Measurements from ENCODE around the gene PWP2. TPM values are rescaled to one million over a fixed set of nuclear protein-coding genes. Genes with fewer than 3 reads are reported as not detected.

The PWP2 gene
- total and polyA plus RNA-seq, 9 donors, result 1.1 to 13.3 (median 5.5) TPM; not detected in 1

GRCh38 chr21:44066116-44066515 is 41.1 kb upstream of the PWP2 start:
- WGBS (ENCODE audit: insufficient coverage), result 90% methylated on average over 6 of the region's 10 CpGs
- Histone ChIP-seq H3K27ac (ENCODE audit: low read length) (no peak overlapping the region), H3K4me3 (ENCODE audit: low read length) (no peak overlapping the region), H3K36me3 (ENCODE audit: control insufficient read depth, insufficient read depth, low read length) (peaks cover 47% of the 10 kb centered on the region), H3K9me3 (replicated peaks; ENCODE audit: control insufficient read depth, low read depth, low read length) (no peaks in the 10 kb centered on the region), H3K4me1 (ENCODE audit: control insufficient read depth, insufficient read depth, low read length) (no peaks in the 10 kb centered on the region), H3K27me3 (ENCODE audit: control insufficient read depth, insufficient read depth, low read length) (no peaks in the 10 kb centered on the region)
- DNase-seq, result no peak

DNA sequence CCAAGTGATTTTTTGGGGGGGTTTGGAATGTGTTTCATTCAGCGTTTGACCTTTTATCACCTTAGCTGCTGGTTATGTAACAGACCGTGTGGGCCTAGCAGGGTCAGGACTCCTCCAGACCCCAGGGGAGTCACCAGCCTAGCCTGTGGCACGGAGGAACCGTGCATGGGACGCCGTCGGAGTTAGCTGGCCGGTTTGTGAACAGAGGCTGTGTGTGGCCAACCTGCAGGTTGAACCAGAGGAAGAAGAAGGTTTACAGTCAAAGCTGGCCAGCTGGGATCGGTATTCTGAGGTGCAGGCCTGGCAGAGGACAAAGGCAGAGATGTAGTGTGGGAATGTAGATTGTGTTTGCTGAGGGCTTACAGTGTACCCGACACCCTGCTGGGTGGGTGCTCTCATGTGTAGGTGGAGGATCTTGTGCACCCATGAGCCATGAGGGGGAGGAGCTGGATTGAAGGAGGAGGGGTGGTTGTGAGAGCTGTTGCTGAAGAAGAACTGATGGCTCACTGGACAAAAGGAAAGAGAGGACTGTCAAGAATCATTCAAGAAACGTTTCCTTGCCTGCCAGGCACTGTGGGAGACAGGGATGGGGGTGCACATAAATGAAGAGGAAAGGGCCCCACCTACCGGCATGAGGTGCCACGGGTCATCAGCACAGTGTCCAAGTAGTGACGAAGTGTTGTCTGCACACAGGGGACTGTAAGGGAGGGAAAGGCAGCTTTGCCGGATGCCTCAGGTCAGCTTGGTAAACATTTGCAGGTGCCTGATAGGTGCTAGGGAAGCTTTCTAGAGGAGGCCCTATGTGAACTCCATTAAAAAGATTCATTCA is 40.0 kb upstream of the PWP2 start:
- H3K4me1 ChIP-seq (ENCODE audit: control insufficient read depth, insufficient read depth, low read length), result no peaks in the 10 kb centered on the region
- 80% methylated on average over 15 of the region's 15 CpGs for WGBS (ENCODE audit: insufficient coverage)
- no peak for DNase-seq
- H3K27ac ChIP-seq (ENCODE audit: low read length), result no peak overlapping the region
- H3K4me3 ChIP-seq (ENCODE audit: low read length), result no peak overlapping the region
- no peaks in the 10 kb centered on the region for H3K9me3 ChIP-seq (replicated peaks; ENCODE audit: control insufficient read depth, low read depth, low read length)
- peaks cover 55% of the 10 kb centered on the region for H3K36me3 ChIP-seq (ENCODE audit: control insufficient read depth, insufficient read depth, low read length)
- no peaks in the 10 kb centered on the region for H3K27me3 ChIP-seq (ENCODE audit: control insufficient read depth, insufficient read depth, low read length)

DNA sequence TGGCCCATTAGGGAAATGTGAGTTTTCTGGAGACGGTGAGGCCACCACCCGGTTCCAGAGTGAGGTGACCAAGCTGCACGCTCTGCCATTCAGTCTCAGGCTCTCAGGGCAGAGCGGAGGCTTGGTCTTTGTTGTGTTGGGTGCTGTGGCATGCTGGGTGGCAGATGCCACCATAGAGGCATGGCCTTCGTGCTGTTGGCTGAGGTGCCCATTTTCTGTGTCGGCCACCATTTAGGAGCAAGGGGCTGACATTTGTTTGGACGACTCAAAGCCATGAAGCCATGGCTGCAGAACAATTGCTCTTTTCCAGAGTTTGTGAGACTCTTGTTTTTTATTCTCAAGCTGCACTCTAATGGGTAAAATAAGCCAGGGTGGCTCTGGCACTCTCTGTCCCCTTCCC is 36.8 kb upstream of the PWP2 start:
- no peak for DNase-seq
- peaks cover 49% of the 10 kb centered on the region for H3K36me3 ChIP-seq (ENCODE audit: control insufficient read depth, insufficient read depth, low read length)
- no peak overlapping the region for H3K4me3 ChIP-seq (ENCODE audit: low read length)
- no peaks in the 10 kb centered on the region for H3K4me1 ChIP-seq (ENCODE audit: control insufficient read depth, insufficient read depth, low read length)
- no peak overlapping the region for H3K27ac ChIP-seq (ENCODE audit: low read length)
- H3K9me3 ChIP-seq (replicated peaks; ENCODE audit: control insufficient read depth, low read depth, low read length), result no peaks in the 10 kb centered on the region
- H3K27me3 ChIP-seq (ENCODE audit: control insufficient read depth, insufficient read depth, low read length), result no peaks in the 10 kb centered on the region
- WGBS (ENCODE audit: insufficient coverage), result 94% methylated on average over 7 of the region's 7 CpGs

DNA sequence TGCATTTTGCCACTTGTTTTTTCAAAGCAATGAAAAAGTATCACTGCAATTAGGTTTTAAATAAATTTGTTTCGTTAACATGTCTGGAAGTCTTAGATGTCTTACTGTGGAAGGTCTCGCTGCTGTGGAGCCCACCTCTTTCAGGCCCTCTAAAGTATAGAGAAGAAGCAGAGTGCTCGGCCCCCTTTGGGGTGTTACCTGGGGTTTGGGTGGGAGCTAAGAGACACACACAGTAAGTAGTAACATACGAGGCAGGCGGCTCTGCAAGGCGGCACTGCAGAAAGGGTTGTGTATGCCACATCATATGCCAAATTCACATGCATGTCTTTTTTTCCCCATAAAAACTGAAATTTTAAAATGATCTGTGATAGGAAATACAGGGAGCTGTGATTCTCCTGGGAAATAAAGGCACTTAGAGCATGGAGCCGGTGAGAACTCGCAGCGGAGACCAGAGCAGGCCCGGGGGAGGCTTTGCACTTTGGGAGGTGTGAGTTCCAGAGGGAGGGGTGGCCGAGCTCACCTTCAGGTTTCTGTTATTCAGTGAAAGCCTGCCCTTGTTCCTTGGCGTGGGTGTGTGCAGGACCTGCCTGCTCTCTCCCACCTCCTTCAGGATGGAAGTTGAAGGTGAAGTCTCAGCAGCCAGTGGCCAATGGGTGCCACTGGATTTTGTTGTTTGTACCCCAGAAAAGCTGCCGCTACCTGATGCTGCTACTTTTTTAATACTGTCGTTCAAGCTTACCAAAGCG is 35.7 kb upstream of the PWP2 start:
- DNase-seq, result no peak
- no peaks in the 10 kb centered on the region for H3K4me1 ChIP-seq (ENCODE audit: control insufficient read depth, insufficient read depth, low read length)
- H3K36me3 ChIP-seq (ENCODE audit: control insufficient read depth, insufficient read depth, low read length), result peaks cover 43% of the 10 kb centered on the region
- 55% methylated on average over 3 of the region's 15 CpGs for WGBS (ENCODE audit: insufficient coverage)
- no peak overlapping the region for H3K27ac ChIP-seq (ENCODE audit: low read length)
- no peaks in the 10 kb centered on the region for H3K27me3 ChIP-seq (ENCODE audit: control insufficient read depth, insufficient read depth, low read length)
- H3K9me3 ChIP-seq (replicated peaks; ENCODE audit: control insufficient read depth, low read depth, low read length), result no peaks in the 10 kb centered on the region
- no peak overlapping the region for H3K4me3 ChIP-seq (ENCODE audit: low read length)

DNA sequence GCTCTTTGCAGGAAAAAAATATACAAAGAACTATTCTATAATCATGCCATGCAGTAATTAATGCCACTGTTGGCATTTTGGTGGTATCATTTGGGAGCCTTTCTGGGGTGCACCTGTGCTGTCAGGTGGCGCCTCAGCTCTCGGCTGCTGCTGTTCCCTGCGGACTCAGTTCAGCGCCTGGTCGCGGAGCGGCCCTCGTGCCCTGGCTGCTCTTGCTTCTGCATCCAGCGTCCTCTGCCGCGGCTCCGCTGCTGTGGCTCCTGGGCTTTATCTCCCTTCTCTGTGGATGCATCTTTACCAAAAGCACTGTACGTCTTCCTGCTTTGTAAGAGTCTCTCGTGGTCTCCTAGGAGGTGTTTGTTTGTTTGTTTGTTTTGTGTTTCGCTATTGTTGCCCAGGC is 35.1 kb upstream of the PWP2 start:
- WGBS (ENCODE audit: insufficient coverage), result 90% methylated on average over 12 of the region's 15 CpGs
- H3K36me3 ChIP-seq (ENCODE audit: control insufficient read depth, insufficient read depth, low read length), result peaks cover 45% of the 10 kb centered on the region

DNA sequence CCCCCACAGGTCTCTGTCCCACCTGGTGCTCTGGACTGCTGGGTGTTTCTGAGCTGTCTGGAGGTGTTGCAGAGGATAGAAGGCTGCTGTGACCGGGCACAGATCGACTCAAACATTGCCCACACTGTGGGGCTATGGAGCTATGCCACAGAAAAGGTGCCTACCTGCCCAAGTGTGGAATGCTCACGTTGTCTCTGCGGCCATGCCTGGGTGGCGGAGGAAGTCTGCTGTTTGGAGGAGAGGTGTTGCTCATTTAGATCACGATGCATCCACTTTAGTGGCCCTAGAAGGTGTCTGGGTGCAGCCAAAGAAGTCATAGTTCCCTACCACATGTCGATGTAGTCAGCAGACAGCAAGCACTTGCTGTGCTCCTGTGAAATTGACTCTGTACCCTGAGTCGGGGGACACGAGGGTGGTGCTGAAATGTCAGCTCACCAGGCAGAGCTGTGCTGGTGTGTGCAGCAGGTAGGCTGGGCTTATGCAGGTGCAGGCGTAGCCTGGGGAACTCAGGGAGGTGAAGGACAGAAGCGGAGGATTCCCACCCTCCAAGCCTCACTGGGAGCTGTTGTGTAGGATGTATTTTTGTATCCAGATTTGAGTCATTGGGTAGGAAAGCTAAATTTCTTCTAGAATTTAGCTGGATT is 32.8 kb upstream of the PWP2 start:
- DNase-seq, result no peak
- 92% methylated on average over 7 of the region's 11 CpGs for WGBS (ENCODE audit: insufficient coverage)
- no peak overlapping the region for H3K27ac ChIP-seq (ENCODE audit: low read length)
- H3K27me3 ChIP-seq (ENCODE audit: control insufficient read depth, insufficient read depth, low read length), result no peaks in the 10 kb centered on the region
- H3K4me3 ChIP-seq (ENCODE audit: low read length), result no peak overlapping the region
- no peaks in the 10 kb centered on the region for H3K9me3 ChIP-seq (replicated peaks; ENCODE audit: control insufficient read depth, low read depth, low read length)
- H3K4me1 ChIP-seq (ENCODE audit: control insufficient read depth, insufficient read depth, low read length), result no peaks in the 10 kb centered on the region
- H3K36me3 ChIP-seq (ENCODE audit: control insufficient read depth, insufficient read depth, low read length), result peaks cover 40% of the 10 kb centered on the region

More for the DNA sequence above, 35.1 kb upstream of the PWP2 start:
- Histone ChIP-seq H3K27me3 (ENCODE audit: control insufficient read depth, insufficient read depth, low read length) (no peaks in the 10 kb centered on the region), H3K9me3 (replicated peaks; ENCODE audit: control insufficient read depth, low read depth, low read length) (no peaks in the 10 kb centered on the region), H3K4me1 (ENCODE audit: control insufficient read depth, insufficient read depth, low read length) (no peaks in the 10 kb centered on the region), H3K4me3 (ENCODE audit: low read length) (no peak overlapping the region), H3K27ac (ENCODE audit: low read length) (no peak overlapping the region)
- DNase-seq, result no peak

DNA sequence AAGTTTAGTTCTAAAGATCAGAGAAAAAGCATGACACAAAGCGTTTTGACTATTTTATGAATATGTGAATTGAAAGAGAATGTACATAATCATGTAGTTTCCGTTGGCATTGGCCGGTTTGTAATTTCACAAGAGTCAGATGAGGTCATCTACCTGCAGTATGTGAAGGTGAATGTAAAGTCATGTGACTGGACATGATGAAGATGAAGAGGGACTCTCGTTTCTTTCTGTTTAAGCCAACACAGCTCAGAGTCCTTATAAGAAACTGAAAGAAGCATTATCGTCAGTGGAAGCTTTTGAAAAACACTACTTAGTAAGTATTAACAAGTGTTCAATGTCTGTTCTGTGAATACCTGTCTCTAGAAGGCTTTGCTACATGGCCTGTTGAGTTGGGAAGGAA is 30.9 kb upstream of the PWP2 start:
- Histone ChIP-seq H3K27ac (ENCODE audit: low read length) (no peak overlapping the region), H3K36me3 (ENCODE audit: control insufficient read depth, insufficient read depth, low read length) (peaks cover 44% of the 10 kb centered on the region), H3K9me3 (replicated peaks; ENCODE audit: control insufficient read depth, low read depth, low read length) (no peaks in the 10 kb centered on the region), H3K4me3 (ENCODE audit: low read length) (no peak overlapping the region), H3K27me3 (ENCODE audit: control insufficient read depth, insufficient read depth, low read length) (no peaks in the 10 kb centered on the region), H3K4me1 (ENCODE audit: control insufficient read depth, insufficient read depth, low read length) (no peaks in the 10 kb centered on the region)
- no peak for DNase-seq
- WGBS (ENCODE audit: insufficient coverage), result 87% methylated on average over 3 of the region's 5 CpGs

DNA sequence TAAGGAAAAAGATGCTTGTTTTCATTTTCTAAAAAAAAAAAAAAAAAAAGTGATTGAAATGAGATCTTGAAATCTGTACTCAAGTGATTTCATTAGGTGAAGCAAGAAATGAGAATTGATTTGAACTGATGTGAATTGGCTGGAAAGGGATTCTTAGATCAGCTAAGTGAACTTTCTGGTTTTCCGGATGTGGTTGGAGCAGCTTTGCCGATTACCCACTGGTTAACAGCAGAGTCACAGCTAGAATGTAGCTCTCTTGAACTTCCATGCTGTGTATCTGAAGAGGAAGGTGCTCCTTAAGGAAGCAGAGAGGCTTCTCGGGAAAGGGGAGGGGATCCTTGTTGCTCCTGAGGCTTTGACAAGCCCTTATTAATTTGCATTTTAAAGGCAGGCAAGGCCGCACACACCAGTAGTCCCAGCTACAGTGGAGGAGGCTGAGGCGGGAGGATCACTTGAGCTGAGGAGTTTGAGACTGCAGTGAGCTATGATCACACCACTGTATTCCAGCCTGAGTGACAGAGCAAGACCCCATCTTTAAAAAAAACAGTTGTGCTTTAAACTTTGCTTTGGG is 28.7 kb upstream of the PWP2 start:
- no peaks in the 10 kb centered on the region for H3K9me3 ChIP-seq (replicated peaks; ENCODE audit: control insufficient read depth, low read depth, low read length)
- H3K4me1 ChIP-seq (ENCODE audit: control insufficient read depth, insufficient read depth, low read length), result peaks cover 2% of the 10 kb centered on the region
- WGBS (ENCODE audit: insufficient coverage), result 89% methylated on average over 3 of the region's 5 CpGs
- peaks cover 54% of the 10 kb centered on the region for H3K36me3 ChIP-seq (ENCODE audit: control insufficient read depth, insufficient read depth, low read length)
- H3K27ac ChIP-seq (ENCODE audit: low read length), result no peak overlapping the region
- no peaks in the 10 kb centered on the region for H3K27me3 ChIP-seq (ENCODE audit: control insufficient read depth, insufficient read depth, low read length)
- no peak for DNase-seq
- no peak overlapping the region for H3K4me3 ChIP-seq (ENCODE audit: low read length)

GRCh38 chr21:44079446-44079845 is 27.8 kb upstream of the PWP2 start:
- Histone ChIP-seq H3K27ac (ENCODE audit: low read length) (no peak overlapping the region), H3K4me1 (ENCODE audit: control insufficient read depth, insufficient read depth, low read length) (peaks cover 2% of the 10 kb centered on the region), H3K27me3 (ENCODE audit: control insufficient read depth, insufficient read depth, low read length) (no peaks in the 10 kb centered on the region), H3K36me3 (ENCODE audit: control insufficient read depth, insufficient read depth, low read length) (peaks cover 55% of the 10 kb centered on the region), H3K4me3 (ENCODE audit: low read length) (no peak overlapping the region), H3K9me3 (replicated peaks; ENCODE audit: control insufficient read depth, low read depth, low read length) (no peaks in the 10 kb centered on the region)
- DNase-seq, result no peak
- no CpG with 5 or more reads among the region's 3 CpGs for WGBS (ENCODE audit: insufficient coverage)

DNA sequence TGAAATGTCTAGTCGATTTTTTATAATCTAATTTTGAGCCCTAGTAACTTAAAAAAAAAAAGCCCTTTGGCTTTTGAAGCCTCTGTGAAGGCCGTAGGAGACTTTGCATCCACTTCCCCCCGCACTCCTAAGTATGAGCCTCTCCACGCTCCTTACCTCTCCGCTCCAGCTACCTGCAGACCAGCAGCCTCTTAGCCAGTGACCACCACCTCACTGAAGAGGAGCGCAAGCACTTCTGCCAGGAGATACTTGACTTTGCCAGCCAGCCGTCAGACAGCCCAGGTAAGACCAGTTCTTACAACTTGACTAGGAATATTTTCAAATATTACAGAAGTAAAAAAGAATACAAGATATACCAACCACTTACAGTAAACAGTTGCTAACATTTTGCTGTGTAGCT is 27.4 kb upstream of the PWP2 start:
- no peak for DNase-seq
- Histone ChIP-seq H3K36me3 (ENCODE audit: control insufficient read depth, insufficient read depth, low read length) (peaks cover 57% of the 10 kb centered on the region), H3K27ac (ENCODE audit: low read length) (no peak overlapping the region), H3K27me3 (ENCODE audit: control insufficient read depth, insufficient read depth, low read length) (no peaks in the 10 kb centered on the region), H3K4me3 (ENCODE audit: low read length) (no peak overlapping the region), H3K9me3 (replicated peaks; ENCODE audit: control insufficient read depth, low read depth, low read length) (no peaks in the 10 kb centered on the region), H3K4me1 (ENCODE audit: control insufficient read depth, insufficient read depth, low read length) (peaks cover 2% of the 10 kb centered on the region)
- 84% methylated on average over 4 of the region's 7 CpGs for WGBS (ENCODE audit: insufficient coverage)

Measured in muscle of leg (tissue), 11 donors.